CD4-positive, alpha-beta T cell treated with Interleukin-4 for 4 hours (primary cell): ENCODE data around the gene RAG1.

Experiments
- DNase-seq: peaks from one replicate; pipeline ENCODE4 v3.0.0-alpha.2; 2020

RAG1 gene

DNA sequence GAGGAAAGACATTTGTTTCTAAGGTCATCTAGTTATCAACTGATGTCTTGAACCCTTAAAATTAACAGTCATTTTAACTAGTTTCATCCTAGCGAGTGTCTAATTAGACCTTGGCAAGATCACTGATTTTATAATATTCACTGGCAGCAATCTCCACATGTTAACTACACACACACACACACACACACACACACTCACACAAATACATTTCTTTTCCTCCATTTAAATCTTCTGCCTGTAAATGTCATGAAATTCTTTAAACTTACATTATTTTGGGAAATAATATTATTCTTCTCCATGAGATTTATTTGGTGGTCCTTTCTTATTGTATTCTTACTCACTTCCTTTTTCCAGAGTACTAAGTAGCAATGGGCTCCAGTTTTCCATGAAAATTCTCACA lies 23.6 kb downstream of the RAG1 start:
- no peak for DNase-seq

DNA sequence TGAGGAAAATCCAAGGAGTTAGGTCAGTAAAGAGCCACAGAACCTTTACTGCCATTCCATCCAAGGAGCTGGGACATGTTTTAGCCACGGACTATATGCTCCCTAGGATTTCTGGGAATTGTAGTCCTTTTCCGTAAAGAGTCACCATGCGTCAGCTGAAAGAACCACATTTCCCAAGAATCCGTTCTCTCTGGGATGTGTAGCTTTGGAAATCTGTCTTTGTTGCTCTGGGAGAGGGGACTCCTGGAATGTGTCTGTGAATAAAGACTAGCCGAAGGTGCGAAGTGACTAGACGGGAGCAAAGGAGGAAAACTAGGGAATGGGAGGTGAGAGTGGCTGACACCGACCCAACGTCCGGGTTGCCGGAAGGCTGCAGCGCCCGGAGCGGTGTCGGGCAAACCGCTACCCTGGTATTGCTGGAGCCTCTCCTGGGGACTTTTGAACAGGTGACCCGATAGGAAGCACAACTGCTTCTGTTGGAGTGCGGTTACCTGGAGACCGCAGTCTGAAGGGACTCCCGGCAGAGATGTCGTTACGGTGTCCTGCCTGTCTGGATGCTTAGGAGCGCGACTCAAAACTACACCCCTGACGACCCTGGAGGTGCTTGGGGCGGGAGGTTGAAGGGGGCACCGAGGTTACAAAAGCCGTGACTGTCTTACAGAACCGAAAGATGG lies 26.6 kb downstream of the RAG1 start, which contains the start of gene IFTAP:
Gene IFTAP, plus strand, starts transcription at position 187 of the 674 bp plus-strand sequence. CDS start 15,602 bp downstream, outside the sequence.
- DNase-seq = peak; percentile 39

DNA sequence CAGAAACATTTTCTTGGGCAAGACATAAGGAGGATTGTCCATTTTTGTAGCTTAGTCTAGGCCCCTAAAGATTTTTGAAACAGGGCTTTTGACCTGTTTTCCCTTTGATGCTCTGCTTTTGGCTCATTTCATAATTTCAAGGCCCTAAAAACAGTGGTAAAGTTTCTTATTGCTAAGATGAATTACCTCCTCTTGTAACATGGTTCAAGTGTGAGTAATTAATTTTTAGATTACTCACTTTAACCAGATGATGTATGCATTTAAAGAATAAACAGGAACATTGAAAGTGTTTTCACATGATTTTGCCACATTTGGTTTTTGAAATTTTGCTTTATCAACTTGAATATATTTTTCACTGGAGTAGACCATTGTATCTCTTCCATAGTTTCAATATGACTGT lies 29.1 kb downstream of the RAG1 start:
- DNase-seq = no peak

DNA sequence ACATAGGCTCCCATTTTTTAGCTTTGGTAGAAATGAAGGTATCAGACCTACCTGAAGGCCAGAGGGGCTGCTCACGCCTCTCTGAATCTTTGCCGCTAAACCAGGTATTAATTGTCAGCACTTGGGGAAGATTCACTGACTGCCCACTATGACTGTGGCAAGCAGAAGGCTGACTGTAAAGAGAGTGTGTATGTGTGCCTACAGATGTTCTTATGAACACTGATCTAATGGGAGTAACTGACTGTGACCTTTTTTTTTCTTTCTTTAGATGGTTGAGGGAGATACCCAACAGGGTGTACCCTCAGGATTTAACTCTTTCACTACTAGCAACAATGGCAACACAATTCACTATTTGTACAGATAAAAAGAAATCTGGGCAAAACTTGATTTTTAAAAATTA lies 30.2 kb downstream of the RAG1 start, which contains the start of gene RAG2:
Gene RAG2, minus strand, starts transcription at position 186 of the 400 bp plus-strand sequence. CDS start 4,068 bp downstream, outside the sequence.
- DNase-seq = no peak

DNA sequence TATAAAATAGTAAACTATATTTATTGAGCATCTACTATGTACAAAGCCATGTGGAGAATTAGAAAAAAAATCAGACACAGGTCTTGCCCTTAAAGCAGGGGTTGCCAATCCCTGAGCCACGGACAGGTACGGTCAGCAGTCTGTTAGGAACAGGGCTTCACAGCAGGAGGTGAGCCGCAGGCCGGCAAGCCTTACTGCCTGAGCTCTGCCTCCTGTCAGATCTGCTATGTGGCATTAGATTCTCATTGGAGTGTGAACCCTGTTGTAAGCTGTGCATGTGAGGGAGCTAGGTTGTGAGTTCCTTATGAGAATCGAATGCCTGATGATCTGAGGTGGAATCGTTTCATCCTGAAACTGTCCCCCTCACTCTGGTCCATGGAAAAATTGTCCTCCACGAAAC lies 32.4 kb downstream of the RAG1 start:
- DNase-seq = no peak

DNA sequence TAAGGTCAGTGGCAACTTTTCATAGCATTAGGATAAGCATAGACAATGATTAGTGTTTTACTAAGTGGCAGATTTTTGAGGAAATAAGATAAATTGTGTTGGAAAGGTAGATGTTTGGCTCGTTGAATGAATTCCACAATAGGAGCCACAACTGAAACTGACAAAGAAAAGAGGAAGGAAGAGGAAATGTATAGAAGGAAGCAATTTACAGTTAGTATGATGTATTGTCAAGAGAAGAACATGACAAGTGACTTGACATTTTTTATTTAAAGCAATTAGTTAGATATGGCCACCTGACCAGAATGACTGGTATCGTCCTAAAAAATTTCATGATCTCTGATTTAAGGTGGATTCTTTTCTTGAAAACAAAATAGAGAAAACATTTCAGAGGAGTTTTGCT lies 33.3 kb downstream of the RAG1 start:
- DNase-seq = no peak

DNA sequence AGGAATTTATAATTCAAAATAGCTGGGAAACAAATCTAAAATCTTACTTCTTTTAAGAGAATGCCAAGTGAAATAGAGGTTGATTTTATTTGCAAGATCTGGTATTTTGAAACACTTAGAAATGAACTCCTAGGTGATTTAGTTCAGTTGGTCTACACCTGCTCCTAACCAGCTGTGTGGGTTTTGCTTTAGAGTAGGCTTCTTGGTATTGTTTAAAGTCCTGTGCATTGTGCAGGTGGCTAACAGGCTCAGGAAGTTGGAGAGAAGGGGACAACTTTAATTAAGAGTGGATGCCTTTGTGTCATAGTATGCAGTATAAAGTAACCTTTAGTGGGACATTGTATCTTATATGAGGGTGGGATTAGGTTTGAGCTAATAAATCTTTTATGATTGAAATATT lies 34.3 kb downstream of the RAG1 start:
- no peak for DNase-seq

DNA sequence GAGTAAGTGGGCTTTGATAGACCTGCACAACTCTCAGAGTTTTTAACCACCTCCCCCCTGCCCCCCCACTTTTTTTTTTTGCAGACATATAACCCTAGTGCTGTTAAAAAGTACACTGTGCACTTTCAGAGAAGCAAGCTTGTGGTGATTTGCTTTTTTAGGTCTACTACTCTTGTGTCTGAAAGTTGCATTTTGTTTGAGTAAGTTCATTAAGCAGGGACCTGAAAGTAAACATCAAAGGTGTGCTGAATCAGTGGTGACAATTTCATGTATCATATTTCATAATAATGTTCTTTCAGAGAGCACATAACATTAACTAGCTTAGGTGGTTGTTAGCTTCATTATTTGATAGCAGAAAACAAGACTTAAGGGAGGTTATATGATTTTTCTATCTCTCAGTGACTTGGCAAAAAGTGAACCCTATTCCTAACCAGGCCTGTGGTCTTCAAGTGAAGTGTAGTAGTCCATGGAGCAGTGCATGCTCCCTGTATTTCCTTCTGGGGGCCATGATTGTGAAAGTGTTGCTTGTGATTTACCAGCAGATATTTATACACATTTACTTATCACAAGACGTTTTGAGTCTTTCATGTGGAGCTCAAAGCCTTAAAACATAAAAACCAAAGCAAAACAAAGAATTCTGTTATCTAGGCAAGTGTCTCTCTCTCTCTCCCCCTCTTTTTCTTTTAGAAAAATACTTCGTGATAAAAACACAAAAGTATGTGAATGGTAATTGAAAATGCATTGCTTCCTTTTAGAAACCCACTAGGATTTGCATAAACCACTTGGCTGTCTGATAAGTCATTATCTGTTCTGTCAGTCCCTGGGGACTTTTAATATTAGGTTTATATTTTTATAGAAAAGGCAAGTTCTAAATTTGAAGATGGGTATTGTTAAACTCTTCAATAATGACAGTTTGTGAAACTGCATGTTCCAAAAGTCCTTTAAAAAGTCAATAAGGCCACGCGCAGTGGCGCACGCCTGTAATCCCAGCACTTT lies 37.7 kb downstream of the RAG1 start:
- DNase-seq = no peak

DNA sequence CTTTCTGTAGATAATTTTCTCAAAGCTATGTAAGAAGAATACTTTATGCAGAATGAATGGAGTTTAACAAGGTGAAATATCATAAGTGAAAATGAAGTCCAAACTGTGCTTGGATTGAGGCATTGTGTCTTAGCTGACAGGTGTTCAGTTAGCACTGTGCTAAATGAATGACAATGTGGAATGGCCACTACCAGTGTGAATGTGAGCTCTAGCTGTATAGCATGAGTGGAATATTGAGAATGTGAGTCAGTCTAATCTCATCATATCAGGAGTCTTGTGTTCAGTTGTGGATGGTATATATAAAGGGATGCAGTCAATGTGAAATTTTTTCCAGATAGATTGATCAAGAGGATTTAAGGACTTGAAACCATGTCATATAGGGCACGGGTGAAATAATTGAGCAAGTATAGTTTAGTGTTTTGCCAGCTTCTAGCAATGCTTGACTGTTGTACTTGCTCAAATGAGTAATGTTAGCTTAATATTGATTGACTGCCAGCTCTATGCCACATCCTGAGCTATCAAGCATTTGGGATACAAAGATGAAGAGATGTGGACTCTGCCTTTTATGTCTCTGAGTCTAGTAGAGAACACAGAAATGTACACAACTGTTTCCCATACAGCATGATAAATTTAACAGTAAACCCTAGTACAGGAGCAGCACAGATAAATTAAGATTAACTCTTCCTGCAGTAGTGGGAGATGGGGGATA lies 40.8 kb downstream of the RAG1 start:
- DNase-seq = no peak

DNA sequence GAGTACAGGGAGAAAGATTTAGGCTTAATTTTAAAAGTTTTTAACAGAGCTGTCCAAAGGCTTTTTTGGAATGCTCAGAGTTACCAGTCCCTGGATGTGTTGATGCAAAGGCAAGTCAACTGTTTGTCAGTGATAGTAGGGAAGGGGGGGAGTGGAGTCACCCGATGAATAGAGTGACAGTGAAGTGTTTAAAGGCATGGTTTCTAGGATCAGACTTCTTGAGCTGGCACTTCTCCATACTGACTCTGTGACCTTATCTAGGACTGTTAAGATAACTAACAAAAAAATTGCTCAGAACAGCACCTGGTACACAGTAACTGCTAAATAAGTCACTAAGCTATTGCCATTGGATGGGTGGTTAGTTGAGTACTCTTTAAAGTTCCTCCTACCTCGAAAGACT lies 41.6 kb downstream of the RAG1 start:
- DNase-seq = no peak

DNA sequence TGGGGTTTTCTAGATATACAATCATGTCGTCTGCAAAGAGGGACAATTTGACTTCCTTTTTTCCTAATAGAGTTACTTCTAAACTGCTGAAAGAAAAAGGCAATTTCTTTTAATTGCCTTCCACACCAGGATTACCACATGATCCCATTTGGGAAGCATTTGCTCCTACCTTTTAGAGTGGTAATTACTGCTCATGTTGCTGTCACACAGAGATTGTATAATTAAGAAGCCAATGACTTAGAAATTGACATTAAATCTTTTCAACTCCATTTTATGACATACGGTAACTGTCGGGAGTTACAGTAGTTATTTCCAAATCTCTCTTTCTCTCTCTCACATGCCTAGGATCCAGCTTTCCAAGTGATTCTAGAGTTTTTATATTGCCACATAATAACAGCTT lies 48.0 kb downstream of the RAG1 start:
- DNase-seq = no peak

DNA sequence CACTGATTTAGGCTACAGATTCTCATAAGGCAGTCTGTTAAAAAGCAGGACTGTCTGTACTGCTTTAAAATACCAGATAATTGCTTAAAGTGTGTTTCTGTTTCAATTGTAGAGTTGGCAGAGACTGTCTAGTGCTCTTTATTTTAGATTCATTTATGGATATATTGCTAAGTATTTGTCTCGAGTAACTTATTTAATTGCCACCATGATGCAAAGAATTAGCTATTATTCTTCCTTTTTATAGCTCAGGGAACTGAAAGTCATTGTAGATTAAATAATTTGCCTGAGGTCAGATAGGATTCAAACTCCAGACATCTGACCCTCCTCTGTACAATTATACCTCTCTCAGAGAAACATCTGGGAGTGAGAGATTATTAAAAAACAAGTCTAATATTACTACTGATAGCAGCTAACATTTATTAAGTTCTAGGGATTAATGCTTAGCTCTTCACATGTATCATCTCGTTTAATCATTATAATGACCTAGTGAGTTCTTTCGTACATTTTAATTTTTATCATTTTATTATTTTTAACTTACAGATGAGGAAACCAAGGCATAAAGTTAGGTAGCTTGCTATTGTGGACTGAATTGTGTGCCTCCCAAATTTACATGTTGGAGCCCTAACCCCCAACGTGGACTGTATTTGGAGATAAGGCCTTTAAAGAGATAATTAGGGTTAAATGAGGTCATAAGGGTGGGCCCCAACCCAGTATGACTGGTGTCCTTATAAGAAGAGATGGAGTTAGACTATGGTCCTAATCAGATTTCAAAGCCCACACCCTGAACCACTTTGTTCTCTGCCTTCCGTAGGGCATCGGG lies 49.9 kb downstream of the RAG1 start:
- DNase-seq = no peak

DNA sequence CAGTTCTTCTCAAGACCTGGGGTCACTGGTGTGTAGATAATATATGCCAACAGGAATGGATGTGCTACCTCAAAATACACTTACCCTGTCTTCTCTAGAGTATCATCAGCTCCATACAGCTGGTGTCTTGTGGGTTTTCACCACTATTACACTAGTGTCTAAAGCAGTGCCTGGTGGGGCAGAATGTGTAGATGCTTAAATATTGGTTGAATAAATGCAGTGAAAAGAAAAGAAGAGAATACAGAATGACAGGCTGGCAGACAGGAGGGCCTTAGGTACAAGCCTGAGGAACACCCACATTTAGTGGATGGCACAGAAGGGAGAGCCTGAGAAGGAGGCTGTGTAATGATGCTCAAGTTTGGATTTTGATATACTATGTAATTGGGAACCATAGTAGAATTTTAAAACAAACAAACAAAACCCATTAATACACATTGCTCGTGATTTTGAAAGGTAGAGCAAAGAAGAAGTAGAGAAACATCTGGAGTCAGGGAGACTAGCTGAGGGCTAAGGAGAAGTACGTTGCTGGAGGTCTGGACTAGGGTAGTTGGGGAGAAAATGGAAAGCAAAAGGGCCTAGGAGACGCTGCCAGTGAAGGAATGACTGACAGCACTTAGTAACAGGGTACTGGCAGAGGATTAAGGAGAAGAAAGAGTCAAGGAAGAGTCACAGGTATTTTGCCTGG lies 50.7 kb downstream of the RAG1 start:
- no peak for DNase-seq

DNA sequence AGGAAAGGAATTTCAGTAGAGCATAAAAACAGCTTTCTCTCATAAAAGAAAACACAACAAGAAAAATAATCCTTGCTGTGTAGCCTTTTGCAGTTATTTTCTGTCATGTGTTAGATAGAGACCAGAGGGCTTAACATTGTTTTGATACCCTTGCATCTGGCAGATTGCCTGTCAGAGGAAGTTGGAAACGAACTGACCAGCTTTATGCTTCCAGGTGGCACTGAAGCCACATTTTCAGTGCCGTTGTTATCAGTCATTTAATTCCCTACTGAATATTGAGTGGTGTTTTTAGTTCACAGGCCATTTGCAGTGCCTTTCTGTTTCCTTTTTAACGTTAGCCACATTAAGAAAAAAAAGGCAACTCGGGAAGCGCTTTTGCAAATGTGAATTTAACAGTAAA lies 51.7 kb downstream of the RAG1 start:
- DNase-seq = no peak

DNA sequence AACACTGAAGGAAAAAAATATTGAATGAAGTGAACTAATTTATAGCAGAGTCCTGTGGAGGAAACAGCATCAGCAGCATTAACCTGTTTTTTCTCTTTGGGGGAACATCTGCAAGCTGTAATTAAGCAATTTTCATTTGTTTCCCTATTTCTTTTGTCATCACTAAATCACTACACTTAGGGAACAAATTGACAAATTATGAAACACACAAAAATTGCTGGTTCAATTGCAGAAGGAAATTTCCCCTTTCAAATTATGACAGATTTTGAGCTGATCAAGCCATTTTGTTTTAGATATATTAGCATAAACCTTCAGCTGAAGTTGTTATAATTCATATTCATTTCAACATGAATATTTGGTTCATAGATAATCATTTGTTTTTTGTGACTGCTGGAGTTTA lies 52.4 kb downstream of the RAG1 start:
- DNase-seq = no peak

DNA sequence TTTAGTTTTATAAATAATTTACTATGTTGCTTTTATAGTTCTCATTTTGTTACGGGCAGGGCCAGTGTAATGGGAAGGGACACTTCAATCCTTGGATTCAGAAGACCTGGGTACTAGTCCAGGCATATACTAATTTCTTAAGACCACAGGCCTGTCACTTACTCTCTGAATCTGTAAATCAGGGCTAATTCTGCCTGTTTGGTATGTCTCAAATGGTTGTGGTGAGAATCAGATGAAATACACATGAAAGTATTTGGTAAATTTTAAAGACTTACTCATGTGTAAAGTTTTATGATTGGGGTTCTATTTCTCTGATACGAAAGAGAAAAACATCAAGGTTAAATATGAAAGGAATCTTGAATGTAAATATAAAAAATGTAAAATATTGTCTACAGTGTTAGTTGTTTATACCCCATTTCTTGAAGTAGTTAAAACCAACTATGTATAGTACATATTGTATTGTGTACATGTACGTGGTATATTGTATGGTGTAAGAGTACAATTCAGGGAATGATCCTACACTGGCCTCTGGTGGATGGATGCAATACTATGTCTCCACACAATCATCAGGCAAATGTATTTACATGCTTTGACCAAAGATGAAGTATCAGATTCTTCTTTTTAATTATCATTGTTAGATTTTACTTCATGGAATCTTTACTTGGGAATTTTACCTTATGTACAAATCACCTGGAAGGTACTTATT lies 54.8 kb downstream of the RAG1 start:
- DNase-seq = no peak

DNA sequence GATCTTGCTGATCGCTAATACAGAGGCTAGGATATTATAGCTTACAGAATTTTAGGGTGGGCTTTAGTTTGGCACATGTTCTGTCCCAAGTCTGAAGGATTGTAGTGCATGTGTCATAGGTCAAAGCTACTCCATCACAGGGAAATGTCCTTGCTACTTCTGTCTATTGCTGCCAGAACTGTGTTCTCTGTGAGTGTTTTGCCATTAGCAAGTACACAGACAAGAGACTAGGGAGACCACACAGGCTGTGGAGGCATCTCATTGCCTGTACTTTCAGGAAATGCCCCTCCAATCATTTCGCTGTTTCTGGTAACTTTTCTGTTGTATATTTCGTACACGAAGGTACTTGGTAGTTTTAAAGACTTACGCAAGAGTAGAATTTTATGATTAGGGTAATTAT lies 55.7 kb downstream of the RAG1 start:
- DNase-seq = no peak

DNA sequence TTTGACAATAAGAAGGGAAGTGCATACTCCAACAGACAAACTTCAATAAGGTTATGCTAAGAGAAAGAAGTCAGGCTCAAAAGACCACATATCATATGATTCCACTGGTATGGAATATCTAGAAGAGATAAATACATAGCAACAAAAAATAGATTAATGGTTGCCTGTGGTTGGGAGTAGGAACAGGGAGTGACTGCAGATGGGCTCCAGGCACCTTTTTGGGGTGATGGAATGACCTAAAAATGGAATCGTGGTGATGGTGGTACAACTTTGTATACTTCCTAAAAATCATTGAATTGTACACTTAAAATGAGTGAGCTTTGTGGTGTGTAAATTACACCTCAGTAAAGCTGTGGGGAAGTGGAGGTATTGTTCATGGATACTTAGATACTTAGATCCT lies 59.2 kb downstream of the RAG1 start:
- no peak for DNase-seq

DNA sequence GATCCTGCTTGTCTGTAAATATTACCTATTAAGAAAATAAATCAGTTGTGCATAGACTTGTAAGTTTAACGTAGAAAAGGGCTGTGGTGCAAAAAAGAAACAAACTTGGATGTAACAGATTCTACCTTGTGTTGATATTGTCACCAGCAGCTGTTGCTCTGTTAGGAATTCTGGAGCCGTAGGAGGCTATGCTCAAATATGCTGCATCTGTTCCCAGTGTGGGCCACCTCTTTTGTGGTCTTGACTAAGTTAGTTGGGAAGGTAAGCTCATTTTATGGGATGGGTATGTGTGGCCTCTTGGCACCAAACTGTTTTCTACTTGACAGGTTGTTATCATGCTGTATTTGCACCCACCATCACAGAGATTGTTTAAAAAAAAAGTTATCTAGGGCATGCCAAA lies 59.7 kb downstream of the RAG1 start:
- no peak for DNase-seq

DNA sequence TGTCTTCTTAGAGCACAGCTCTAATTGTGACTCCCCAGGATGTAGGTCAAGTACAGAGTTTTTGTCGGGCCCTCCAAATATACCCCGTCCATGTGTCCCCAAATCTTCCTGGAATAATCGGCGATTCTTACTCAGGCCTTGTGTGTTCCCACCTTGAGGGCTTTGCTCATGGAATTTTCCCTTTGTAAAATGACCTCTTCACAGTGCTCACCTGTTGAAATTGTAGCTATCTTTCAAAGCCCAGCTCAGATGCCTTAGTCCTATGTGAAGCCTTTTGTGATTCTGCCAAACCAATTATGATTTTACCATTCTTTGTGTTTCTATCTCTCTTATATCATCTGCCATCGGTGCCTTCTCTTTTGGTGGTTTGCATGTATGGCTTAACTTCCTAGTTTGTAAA lies 60.3 kb downstream of the RAG1 start:
- no peak for DNase-seq

DNA sequence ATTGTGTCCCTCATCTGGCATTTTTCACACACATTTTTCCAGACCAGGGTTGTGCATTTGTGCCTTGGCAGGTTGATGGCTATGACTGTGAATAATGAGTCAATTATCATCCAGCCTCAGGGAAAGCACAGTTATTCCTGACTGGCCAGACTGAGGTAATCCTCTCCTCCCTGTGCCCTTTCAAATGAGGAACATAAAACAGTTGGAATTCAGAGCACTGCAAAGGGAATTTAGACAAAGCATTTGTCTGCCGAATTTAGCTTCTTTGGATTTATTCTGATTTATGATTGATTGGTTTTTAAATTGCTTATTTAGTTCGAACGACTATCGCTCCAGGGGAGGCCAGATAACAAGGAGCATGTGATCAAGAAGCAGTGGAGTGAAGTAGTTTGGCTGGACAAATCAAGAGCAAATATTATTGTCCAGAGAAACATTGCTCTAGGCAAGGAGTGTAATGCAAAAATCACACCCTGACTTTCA lies 61.0 kb downstream of the RAG1 start:
- DNase-seq = no peak
